GM10248 (cell line): Measurements from ENCODE around the gene UFSP2.
"Not testable (repeated sequence)": the region's sequence is repeated elsewhere in the genome, so short reads cannot be mapped to it uniquely, and the experiment has no call there.

Experiments used
- CTCF ChIA-PET: fragments of 300-600 bp; sonication (Branson Sonifier 250); formaldehyde crosslinking; extraction: SDS; loops from one replicate; lab custom pipeline; 2021; ENCODE audit warnings: antibody characterized with exemption; lab: Yijun Ruan, JAX
- POLR2A ChIA-PET: fragments of 350-650 bp; sonication (Branson Sonifier 250); formaldehyde crosslinking; extraction: SDS; loops from one replicate; lab custom pipeline; 2020; ENCODE audit warnings: antibody characterized with exemption; lab: Yijun Ruan, JAX
- DNase-seq: peaks from one replicate; pipeline ENCODE4 v3.0.0; 2012; ENCODE audit errors: extremely low spot score
- CTCF ChIP-seq: IDR thresholded peaks from 2 replicates; pipeline ENCODE4 v1.5.1; 2012; ENCODE audit warnings: mild to moderate bottlenecking, low read depth; ENCODE audit errors: extremely low read depth, missing control alignments, control extremely low read depth

The UFSP2 gene

DNA sequence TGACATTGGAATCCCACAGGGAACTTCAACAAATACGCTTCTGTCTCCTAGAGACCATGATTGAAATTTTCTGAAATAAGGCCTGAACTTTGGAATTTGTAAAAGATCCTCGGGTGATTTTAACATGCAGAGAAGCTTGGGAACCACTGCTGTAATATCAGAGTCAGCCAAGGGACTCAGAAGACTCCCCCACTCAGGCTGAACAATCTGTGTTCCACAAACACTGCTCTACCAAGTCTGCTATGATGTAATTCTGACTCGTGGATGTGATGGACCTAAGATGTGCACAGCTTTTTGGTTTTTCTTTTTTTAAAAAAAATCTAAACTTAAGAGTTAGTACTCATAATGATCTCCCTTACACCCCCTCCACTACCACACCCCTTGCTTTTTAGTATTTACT lies 56.0 kb downstream of the UFSP2 start:
- CTCF ChIA-PET: interaction anchor here (0.6 to 1.7 kb wide), 3 partner anchors 17 to 228 kb away, joined by 3 to 5 read pairs (median 4); no protein-coding TSS in a partner anchor

DNA sequence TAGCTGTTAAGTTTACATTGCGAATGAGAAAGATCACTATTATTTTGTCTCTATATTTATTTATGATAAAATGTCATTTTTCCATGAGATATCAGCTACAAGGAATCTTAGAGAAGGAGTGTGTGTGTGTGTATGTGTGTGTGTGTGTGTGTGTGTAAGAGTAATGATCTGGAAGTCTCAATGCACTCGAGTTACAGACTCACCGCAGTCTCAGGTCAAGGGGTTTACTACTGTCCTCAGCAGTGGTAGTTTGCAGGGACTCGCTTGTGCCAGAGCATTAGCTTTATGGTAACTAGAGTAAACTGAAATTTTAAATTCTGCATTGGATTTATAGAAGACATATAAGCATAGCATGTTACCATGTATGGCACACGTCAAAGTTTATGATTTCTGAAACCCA lies 60.9 kb downstream of the UFSP2 start:
- CTCF ChIA-PET: interaction anchor here (0.8 to 1.4 kb wide), 5 partner anchors 9 to 20 kb away, joined by 3 to 6 read pairs (median 3); no protein-coding TSS in a partner anchor
- DNase-seq: no peak
- POLR2A ChIA-PET: no interaction called here
- TF ChIP-seq CTCF: no peak

More for the DNA sequence above, 56.0 kb downstream of the UFSP2 start:
- no peak for TF ChIP-seq CTCF
- POLR2A ChIA-PET: no interaction called here
- no peak for DNase-seq

DNA sequence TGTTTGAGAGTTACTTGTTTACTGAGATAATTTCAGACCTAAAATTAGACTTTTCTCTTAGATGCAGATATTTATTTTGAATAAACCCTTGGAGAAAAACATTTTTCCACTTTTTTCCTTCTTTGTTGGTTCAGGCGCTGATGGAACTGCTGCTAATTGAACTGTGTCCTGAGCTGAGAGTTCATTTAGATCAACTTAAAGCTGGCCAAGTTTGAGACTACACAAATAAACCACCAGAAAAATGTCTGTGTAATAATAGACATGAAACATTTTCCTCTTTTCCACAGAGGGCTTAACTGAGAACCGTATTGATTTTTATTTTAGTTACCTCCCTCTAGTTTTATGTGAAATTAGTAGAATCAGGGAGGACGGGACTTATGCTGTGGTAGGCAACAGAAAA lies 62.5 kb downstream of the UFSP2 start:
- DNase-seq: no peak
- ChIA-PET POLR2A (no interaction called here), CTCF (interaction anchor here (1.5 to 1.6 kb wide), 2 partner anchors 9 to 10 kb away, joined by 4 to 5 read pairs; no protein-coding TSS in a partner anchor)
- no peak for TF ChIP-seq CTCF

DNA sequence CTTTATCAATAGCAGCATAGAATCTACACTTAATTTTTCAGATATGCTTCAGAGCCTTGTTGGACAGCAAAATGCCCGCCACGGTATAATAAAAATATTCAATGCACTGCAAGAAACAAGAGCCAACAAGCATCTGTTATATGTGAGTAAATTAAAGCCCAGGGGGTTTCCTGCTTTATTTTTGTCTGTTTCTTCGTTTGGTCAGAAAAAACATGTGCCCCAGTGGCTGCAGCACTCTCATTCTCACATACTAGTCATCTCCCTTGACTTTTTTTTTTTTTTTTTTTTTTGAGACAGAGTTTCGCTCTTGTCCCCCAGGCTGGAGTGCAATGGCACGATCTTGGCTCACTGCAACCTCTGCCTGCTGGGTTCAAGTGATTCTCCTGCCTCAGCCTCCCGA lies 63.2 kb downstream of the UFSP2 start:
- DNase-seq, POLR2A ChIA-PET: not testable (repeated sequence)
- CTCF ChIA-PET: interaction anchor here (1.2 to 1.6 kb wide), 4 partner anchors 8 to 130 kb away, joined by 3 to 5 read pairs (median 4); no protein-coding TSS in a partner anchor

- CTCF ChIA-PET: interaction anchor here (1.2 to 1.6 kb wide), 4 partner anchors 7 to 129 kb away, joined by 3 to 5 read pairs (median 4); no protein-coding TSS in a partner anchor
- TF ChIP-seq CTCF: no peak
- no peak for DNase-seq
- POLR2A ChIA-PET: no interaction called here
These were observed 63.9 kb downstream of the UFSP2 start for GRCh38 chr4:185361872-185362271.

GRCh38 chr4:185359767-185360446 lies 65.9 kb downstream of the UFSP2 start:
- TF ChIP-seq CTCF: no peak
- ChIA-PET CTCF (interaction anchor here (1.0 kb wide), 1 partner anchor 25 kb away, joined by 3 read pairs; no protein-coding TSS in a partner anchor), POLR2A (no interaction called here)
- DNase-seq: no peak

GRCh38 chr4:185358959-185359358 lies 66.8 kb downstream of the UFSP2 start:
- TF ChIP-seq CTCF: no peak
- no peak for DNase-seq

More at GRCh38 chr4:185358959-185359358, 66.8 kb downstream of the UFSP2 start:
- CTCF ChIA-PET: no interaction called here
- POLR2A ChIA-PET: no interaction called here
